ENCODE results near the gene STRN4.

DNA sequence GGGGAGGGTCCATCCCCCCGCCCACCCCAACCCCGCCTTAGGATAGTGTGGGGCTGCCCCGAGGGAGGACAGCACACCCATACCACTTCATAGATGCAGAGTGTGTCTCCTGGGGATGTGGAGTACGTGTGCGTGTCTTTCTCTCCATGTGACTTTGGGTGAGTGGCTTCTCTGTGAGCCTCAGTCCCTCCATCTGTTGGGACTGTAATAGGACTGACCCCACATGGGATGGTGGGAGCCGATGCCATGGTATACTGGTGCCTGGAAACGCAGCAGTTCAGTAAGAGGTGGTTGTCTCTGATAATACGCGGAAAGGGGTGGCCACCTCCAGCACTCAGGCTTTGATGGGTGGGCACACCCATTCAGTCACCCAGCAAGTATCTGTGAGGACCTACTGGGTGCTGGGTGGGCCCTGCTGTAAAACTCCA is 28.5 kb downstream of the STRN4 start:
- TF ChIP-seq, protein P1, sequence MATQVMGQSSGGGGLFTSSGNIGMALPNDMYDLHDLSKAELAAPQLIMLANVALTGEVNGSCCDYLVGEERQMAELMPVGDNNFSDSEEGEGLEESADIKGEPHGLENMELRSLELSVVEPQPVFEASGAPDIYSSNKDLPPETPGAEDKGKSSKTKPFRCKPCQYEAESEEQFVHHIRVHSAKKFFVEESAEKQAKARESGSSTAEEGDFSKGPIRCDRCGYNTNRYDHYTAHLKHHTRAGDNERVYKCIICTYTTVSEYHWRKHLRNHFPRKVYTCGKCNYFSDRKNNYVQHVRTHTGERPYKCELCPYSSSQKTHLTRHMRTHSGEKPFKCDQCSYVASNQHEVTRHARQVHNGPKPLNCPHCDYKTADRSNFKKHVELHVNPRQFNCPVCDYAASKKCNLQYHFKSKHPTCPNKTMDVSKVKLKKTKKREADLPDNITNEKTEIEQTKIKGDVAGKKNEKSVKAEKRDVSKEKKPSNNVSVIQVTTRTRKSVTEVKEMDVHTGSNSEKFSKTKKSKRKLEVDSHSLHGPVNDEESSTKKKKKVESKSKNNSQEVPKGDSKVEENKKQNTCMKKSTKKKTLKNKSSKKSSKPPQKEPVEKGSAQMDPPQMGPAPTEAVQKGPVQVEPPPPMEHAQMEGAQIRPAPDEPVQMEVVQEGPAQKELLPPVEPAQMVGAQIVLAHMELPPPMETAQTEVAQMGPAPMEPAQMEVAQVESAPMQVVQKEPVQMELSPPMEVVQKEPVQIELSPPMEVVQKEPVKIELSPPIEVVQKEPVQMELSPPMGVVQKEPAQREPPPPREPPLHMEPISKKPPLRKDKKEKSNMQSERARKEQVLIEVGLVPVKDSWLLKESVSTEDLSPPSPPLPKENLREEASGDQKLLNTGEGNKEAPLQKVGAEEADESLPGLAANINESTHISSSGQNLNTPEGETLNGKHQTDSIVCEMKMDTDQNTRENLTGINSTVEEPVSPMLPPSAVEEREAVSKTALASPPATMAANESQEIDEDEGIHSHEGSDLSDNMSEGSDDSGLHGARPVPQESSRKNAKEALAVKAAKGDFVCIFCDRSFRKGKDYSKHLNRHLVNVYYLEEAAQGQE (IDR thresholded peaks at IDR 0.05; ENCODE audit: borderline replicate concordance): no peak
- TF ChIP-seq, protein P1 (CRISPR knock-in tag; IDR thresholded peaks at IDR 0.05; ENCODE audit: low read depth): no peak
- TF ChIP-seq, protein P2, sequence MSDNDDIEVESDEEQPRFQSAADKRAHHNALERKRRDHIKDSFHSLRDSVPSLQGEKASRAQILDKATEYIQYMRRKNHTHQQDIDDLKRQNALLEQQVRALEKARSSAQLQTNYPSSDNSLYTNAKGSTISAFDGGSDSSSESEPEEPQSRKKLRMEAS (CRISPR knock-in tag; IDR thresholded peaks at IDR 0.05): no peak
- no peak for TF ChIP-seq POLR2A (conservative IDR thresholded peaks at IDR 0.05)
- TF ChIP-seq, protein P3, sequence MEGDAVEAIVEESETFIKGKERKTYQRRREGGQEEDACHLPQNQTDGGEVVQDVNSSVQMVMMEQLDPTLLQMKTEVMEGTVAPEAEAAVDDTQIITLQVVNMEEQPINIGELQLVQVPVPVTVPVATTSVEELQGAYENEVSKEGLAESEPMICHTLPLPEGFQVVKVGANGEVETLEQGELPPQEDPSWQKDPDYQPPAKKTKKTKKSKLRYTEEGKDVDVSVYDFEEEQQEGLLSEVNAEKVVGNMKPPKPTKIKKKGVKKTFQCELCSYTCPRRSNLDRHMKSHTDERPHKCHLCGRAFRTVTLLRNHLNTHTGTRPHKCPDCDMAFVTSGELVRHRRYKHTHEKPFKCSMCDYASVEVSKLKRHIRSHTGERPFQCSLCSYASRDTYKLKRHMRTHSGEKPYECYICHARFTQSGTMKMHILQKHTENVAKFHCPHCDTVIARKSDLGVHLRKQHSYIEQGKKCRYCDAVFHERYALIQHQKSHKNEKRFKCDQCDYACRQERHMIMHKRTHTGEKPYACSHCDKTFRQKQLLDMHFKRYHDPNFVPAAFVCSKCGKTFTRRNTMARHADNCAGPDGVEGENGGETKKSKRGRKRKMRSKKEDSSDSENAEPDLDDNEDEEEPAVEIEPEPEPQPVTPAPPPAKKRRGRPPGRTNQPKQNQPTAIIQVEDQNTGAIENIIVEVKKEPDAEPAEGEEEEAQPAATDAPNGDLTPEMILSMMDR (IDR thresholded peaks at IDR 0.05 in 2 of 3, conservative IDR thresholded peaks at IDR 0.05 in 1 of 3; ENCODE audit: insufficient read depth in 2 of 3, low read depth in 1 of 3, low read length in 3 of 3): no peak
- TF ChIP-seq SPI1 (IDR thresholded peaks at IDR 0.05; ENCODE audit: borderline replicate concordance, low read depth, low read length): no peak
- TF ChIP-seq, protein P4, sequence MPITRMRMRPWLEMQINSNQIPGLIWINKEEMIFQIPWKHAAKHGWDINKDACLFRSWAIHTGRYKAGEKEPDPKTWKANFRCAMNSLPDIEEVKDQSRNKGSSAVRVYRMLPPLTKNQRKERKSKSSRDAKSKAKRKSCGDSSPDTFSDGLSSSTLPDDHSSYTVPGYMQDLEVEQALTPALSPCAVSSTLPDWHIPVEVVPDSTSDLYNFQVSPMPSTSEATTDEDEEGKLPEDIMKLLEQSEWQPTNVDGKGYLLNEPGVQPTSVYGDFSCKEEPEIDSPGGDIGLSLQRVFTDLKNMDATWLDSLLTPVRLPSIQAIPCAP (CRISPR knock-in tag; IDR thresholded peaks at IDR 0.05; ENCODE audit: borderline replicate concordance): no peak
- no peak for TF ChIP-seq EP300 (IDR thresholded peaks at IDR 0.05; ENCODE audit: low read length)
